Measurements from ENCODE around the gene TMEM205.

DNA sequence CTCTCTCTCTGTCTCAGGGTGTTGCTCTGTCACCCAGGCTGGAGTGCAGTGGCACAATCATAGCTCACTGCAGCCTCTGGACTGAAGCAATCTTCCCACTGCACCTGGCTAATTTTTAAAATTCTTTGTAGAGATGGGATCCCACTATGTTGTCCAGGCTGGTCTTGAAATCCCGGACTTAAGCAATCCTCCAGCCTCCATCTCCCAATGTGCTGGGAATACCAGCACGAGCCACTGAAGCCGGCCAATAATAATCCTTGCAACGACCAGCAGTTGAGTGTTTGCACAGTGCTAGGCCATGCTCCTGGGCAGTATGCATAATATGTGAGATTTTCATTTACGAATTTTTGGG, 38.7 kb upstream of the TMEM205 start:
- TF ChIP-seq POLR2AphosphoS5 (IDR thresholded peaks at IDR 0.05; ENCODE audit: low read depth) = no peak
- TF ChIP-seq CTCF (conservative IDR thresholded peaks at IDR 0.05; ENCODE audit: low read depth in 2 of 2) = no peak
- TF ChIP-seq EZH2phosphoT487 (IDR thresholded peaks at IDR 0.05; ENCODE audit: unreplicated experiment) = no peak
- TF ChIP-seq, protein P1, sequence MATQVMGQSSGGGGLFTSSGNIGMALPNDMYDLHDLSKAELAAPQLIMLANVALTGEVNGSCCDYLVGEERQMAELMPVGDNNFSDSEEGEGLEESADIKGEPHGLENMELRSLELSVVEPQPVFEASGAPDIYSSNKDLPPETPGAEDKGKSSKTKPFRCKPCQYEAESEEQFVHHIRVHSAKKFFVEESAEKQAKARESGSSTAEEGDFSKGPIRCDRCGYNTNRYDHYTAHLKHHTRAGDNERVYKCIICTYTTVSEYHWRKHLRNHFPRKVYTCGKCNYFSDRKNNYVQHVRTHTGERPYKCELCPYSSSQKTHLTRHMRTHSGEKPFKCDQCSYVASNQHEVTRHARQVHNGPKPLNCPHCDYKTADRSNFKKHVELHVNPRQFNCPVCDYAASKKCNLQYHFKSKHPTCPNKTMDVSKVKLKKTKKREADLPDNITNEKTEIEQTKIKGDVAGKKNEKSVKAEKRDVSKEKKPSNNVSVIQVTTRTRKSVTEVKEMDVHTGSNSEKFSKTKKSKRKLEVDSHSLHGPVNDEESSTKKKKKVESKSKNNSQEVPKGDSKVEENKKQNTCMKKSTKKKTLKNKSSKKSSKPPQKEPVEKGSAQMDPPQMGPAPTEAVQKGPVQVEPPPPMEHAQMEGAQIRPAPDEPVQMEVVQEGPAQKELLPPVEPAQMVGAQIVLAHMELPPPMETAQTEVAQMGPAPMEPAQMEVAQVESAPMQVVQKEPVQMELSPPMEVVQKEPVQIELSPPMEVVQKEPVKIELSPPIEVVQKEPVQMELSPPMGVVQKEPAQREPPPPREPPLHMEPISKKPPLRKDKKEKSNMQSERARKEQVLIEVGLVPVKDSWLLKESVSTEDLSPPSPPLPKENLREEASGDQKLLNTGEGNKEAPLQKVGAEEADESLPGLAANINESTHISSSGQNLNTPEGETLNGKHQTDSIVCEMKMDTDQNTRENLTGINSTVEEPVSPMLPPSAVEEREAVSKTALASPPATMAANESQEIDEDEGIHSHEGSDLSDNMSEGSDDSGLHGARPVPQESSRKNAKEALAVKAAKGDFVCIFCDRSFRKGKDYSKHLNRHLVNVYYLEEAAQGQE (IDR thresholded peaks at IDR 0.05; ENCODE audit: unreplicated experiment) = no peak
- no peak for TF ChIP-seq EZH2 (IDR thresholded peaks at IDR 0.05; ENCODE audit: low read depth, unreplicated experiment)
- no peak for TF ChIP-seq ZNF331 (CRISPR knock-in tag; IDR thresholded peaks at IDR 0.05; ENCODE audit: low read depth)
- no peak for TF ChIP-seq STAT1 (IDR thresholded peaks at IDR 0.05; ENCODE audit: unreplicated experiment)
- TF ChIP-seq JUNB (IDR thresholded peaks at IDR 0.05; ENCODE audit: unreplicated experiment) = no peak
- TF ChIP-seq NANOG (IDR thresholded peaks at IDR 0.05; ENCODE audit: borderline replicate concordance) = no peak
- no peak for TF ChIP-seq CREB1 (CRISPR knock-in tag; IDR thresholded peaks at IDR 0.05; ENCODE audit: low read depth)
- TF ChIP-seq ZNF462 (CRISPR knock-in tag; IDR thresholded peaks at IDR 0.05) = no peak
- no peak for TF ChIP-seq ETS1 (IDR thresholded peaks at IDR 0.05)
- TF ChIP-seq ZNF114 (CRISPR knock-in tag; IDR thresholded peaks at IDR 0.05) = no peak

Measured in GM23338 (cell line).